ENCODE measurements around the gene GIGYF1.

DNA sequence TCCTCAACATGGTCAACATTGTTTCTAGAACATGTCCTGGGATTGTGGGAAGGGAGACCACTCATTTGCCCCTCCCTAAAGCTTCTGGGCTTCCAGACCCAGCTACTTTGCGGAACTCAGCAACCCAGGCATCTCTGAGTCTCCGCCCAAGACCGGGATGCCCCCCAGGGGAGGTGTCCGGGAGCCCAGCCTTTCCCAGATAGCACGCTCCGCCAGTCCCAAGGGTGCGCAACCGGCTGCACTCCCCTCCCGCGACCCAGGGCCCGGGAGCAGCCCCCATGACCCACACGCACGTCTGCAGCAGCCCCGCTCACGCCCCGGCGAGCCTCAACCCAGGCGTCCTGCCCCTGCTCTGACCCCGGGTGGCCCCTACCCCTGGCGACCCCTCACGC, 26.2 kb upstream of the GIGYF1 start, which contains the start of gene EPO:
- TF ChIP-seq, protein P1, sequence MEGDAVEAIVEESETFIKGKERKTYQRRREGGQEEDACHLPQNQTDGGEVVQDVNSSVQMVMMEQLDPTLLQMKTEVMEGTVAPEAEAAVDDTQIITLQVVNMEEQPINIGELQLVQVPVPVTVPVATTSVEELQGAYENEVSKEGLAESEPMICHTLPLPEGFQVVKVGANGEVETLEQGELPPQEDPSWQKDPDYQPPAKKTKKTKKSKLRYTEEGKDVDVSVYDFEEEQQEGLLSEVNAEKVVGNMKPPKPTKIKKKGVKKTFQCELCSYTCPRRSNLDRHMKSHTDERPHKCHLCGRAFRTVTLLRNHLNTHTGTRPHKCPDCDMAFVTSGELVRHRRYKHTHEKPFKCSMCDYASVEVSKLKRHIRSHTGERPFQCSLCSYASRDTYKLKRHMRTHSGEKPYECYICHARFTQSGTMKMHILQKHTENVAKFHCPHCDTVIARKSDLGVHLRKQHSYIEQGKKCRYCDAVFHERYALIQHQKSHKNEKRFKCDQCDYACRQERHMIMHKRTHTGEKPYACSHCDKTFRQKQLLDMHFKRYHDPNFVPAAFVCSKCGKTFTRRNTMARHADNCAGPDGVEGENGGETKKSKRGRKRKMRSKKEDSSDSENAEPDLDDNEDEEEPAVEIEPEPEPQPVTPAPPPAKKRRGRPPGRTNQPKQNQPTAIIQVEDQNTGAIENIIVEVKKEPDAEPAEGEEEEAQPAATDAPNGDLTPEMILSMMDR (IDR thresholded peaks at IDR 0.05): no peak
- no peak for TF ChIP-seq POLR2A (IDR thresholded peaks at IDR 0.05)
